Uterus (tissue), 4 donors: ENCODE data around the gene SMNDC1. TPM values are rescaled to one million over a fixed set of nuclear protein-coding genes. Genes with fewer than 3 reads are reported as not detected.
A peak's percentile ranks its signal among the peaks of the same experiment; 100 is the strongest.

Experiments
- DNase-seq, 2 donors: peaks; one replicate each; pipeline ENCODE4 v3.0.0-alpha.2; 2019 to 2020
- H3K27ac ChIP-seq, 2 donors: fragments of 200-600 bp; sonication (generic); 1 replicate in 1 of 2; 2 replicates in 1 of 2; pipeline ENCODE4 v1.5.1; 2016 to 2018
- H3K27me3 ChIP-seq, 2 donors: fragments of 200-600 bp; sonication (generic); one replicate each; pipeline ENCODE4 v1.5.1; 2018 to 2019; ENCODE audit warnings: control low read depth in 1 of 2
- H3K36me3 ChIP-seq, 2 donors: fragments of 200-600 bp; sonication (generic); one replicate each; pipeline ENCODE4 v1.5.1; 2019; ENCODE audit warnings: control low read depth in 1 of 2
- H3K4me1 ChIP-seq, 2 donors: fragments of 200-600 bp; sonication (generic); one replicate each; pipeline ENCODE4 v1.5.1; 2018 to 2019; ENCODE audit warnings: control low read depth in 1 of 2
- H3K4me3 ChIP-seq, 2 donors: fragments of 200-600 bp; sonication (generic); 1 replicate in 1 of 2; 2 replicates in 1 of 2; pipeline ENCODE4 v1.5.1; 2018 to 2019; ENCODE audit warnings: mild to moderate bottlenecking in 1 of 2
- H3K9me3 ChIP-seq, 2 donors: fragments of 200-600 bp; sonication (generic); one replicate each; pipeline ENCODE4 v1.5.1; 2019; ENCODE audit warnings: control low read depth in 1 of 2
- POLR2A ChIP-seq, 2 donors: fragments of 450-650 bp; IDR thresholded peaks; one replicate each; pipeline ENCODE4 v1.6.1; 2016; ENCODE audit warnings: antibody characterized with exemption in 2 of 2, mild to moderate bottlenecking in 1 of 2, moderate library complexity in 1 of 2
- intact Hi-C: fragments of 100-400 bp; cut with DNase I; formaldehyde crosslinking; loops from one replicate; pipeline ENCODE4 v1.15.1; 2023; ENCODE audit warnings: low total_unique reads
- total RNA-seq, 4 donors: library from RNA; depleted of rRNA in 3 of 4; stranded (reverse); fragments of >200 nt in 3 of 4; gene quantifications; one replicate each; pipeline versions ENCODE4 v1.1.0 to v1.2.4, GENCODE V29; 2014 to 2023
- TF ChIP-seq, protein P1 (sequence below), 4 experiments: fragments of 200-600 bp in 2 of 4; fragments of 450-650 bp in 2 of 4; sonication (generic) in 2 of 4; IDR thresholded peaks; one replicate each; pipeline ENCODE4 v1.5.1; 2016 to 2019; ENCODE audit warnings: antibody characterized with exemption in 4 of 4, mild to moderate bottlenecking in 2 of 4, moderate library complexity in 1 of 4
- donor health status: DM: yes; HTN: yes; CAD: no.

The SMNDC1 gene
- total RNA-seq, 4 donors from 2014 or later, result 14.6 to 41.2 (median 18.3) TPM

DNA sequence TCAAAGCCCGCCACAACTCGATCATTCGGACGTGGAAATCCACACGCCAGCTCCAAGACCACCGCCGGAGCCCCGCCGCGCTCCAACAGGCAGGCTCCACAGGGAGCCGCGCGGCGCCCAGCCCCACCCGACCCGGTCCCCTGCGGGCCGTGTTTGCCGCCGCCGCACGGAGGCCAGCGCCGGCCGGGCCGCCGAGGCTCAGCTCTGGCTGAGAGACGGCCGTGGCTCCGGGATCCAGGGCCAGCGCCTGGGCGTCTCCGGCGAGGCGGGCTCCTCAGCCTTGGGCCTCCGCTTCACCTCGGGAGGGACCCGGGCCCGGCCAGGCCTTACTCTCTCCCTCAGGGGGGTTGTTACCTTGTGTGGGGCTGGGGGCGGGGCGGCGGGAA lies 333 bp downstream of the SMNDC1 start:
- no peak for TF ChIP-seq POLR2A (IDR thresholded peaks at IDR 0.05)
- TF ChIP-seq, protein P1, sequence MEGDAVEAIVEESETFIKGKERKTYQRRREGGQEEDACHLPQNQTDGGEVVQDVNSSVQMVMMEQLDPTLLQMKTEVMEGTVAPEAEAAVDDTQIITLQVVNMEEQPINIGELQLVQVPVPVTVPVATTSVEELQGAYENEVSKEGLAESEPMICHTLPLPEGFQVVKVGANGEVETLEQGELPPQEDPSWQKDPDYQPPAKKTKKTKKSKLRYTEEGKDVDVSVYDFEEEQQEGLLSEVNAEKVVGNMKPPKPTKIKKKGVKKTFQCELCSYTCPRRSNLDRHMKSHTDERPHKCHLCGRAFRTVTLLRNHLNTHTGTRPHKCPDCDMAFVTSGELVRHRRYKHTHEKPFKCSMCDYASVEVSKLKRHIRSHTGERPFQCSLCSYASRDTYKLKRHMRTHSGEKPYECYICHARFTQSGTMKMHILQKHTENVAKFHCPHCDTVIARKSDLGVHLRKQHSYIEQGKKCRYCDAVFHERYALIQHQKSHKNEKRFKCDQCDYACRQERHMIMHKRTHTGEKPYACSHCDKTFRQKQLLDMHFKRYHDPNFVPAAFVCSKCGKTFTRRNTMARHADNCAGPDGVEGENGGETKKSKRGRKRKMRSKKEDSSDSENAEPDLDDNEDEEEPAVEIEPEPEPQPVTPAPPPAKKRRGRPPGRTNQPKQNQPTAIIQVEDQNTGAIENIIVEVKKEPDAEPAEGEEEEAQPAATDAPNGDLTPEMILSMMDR (IDR thresholded peaks at IDR 0.05), result no peak
- intact Hi-C loops, result no loop called here
- Histone ChIP-seq H3K27me3 (no peaks in the 10 kb centered on the region), H3K27ac (peak overlapping the region; percentile 93 to 94), H3K4me3 (peak overlapping the region; percentile 80 to 91), H3K36me3 (no peaks in the 10 kb centered on the region), H3K9me3 (no peaks in the 10 kb centered on the region), H3K4me1 (peaks cover under 1 to 10% of the 10 kb centered on the region in 2 donors)
- no peak for DNase-seq

GRCh38 chr10:110303681-110304080 lies 1.0 kb downstream of the SMNDC1 start:
- Histone ChIP-seq H3K9me3 (no peaks in the 10 kb centered on the region), H3K4me1 (peaks cover 4 to 10% of the 10 kb centered on the region in 2 donors), H3K4me3 (peak overlapping the region; percentile 80 to 91), H3K36me3 (no peaks in the 10 kb centered on the region), H3K27me3 (no peaks in the 10 kb centered on the region), H3K27ac (peak overlapping the region in 1 of 2 donors; percentile 94)
- intact Hi-C loops, result no loop called here
- DNase-seq, result no peak
- TF ChIP-seq, protein P1 (IDR thresholded peaks at IDR 0.05), result no peak
- no peak for TF ChIP-seq POLR2A (IDR thresholded peaks at IDR 0.05)

GRCh38 chr10:110300486-110300986 lies 4.2 kb downstream of the SMNDC1 start:
- TF ChIP-seq, protein P1 (IDR thresholded peaks at IDR 0.05), result no peak
- TF ChIP-seq POLR2A (IDR thresholded peaks at IDR 0.05), result no peak
- H3K4me1 ChIP-seq, result peaks cover 4 to 10% of the 10 kb centered on the region in 2 donors
- no peaks in the 10 kb centered on the region for H3K27me3 ChIP-seq
- H3K9me3 ChIP-seq, result no peaks in the 10 kb centered on the region
- no peaks in the 10 kb centered on the region for H3K36me3 ChIP-seq
- no peak overlapping the region for H3K27ac ChIP-seq
- H3K4me3 ChIP-seq, result no peak overlapping the region
- intact Hi-C loops, result no loop called here
- DNase-seq, result no peak

DNA sequence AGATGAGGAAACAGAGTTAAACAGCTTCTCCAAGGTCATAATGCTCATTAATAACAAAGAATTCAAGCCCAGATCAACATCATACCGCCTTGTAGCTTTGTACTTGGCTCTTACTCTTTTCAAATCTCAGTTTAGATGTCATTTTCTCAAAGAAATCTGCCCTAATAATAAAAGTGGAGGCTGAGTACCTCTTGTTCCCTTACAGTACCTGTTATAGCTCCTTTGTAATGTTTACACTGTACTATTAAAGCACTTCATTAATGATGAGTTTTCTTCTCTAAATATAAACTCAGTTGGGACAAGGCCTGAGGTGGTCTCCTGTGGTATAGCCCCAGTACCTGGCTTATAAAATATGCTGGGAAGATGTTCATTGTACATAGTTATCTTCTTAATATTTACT lies 7.8 kb downstream of the SMNDC1 start:
- Histone ChIP-seq H3K4me1 (peaks cover 0 to 4% of the 10 kb centered on the region in 2 donors), H3K27me3 (no peaks in the 10 kb centered on the region), H3K27ac (no peak overlapping the region), H3K4me3 (no peak overlapping the region), H3K36me3 (no peaks in the 10 kb centered on the region), H3K9me3 (no peaks in the 10 kb centered on the region)
- intact Hi-C loops, result no loop called here
- DNase-seq, result no peak
- TF ChIP-seq POLR2A (IDR thresholded peaks at IDR 0.05), result no peak
- TF ChIP-seq, protein P1 (IDR thresholded peaks at IDR 0.05), result no peak

- TF ChIP-seq, protein P1 (IDR thresholded peaks at IDR 0.05), result no peak
- TF ChIP-seq POLR2A (IDR thresholded peaks at IDR 0.05), result no peak
- H3K9me3 ChIP-seq, result no peaks in the 10 kb centered on the region
- H3K4me1 ChIP-seq, result no peaks in the 10 kb centered on the region
- no peak overlapping the region for H3K27ac ChIP-seq
- no peak overlapping the region for H3K4me3 ChIP-seq
- DNase-seq, result no peak
- intact Hi-C loops, result no loop called here
- no peaks in the 10 kb centered on the region for H3K36me3 ChIP-seq
- no peaks in the 10 kb centered on the region for H3K27me3 ChIP-seq
Observed at GRCh38 chr10:110286841-110287240, 17.9 kb downstream of the SMNDC1 start.
